Fibroblast of the aortic adventitia (primary cell): ENCODE measurements around the gene ALPK3. TPM values are rescaled to one million over a fixed set of nuclear protein-coding genes. Genes with fewer than 3 reads are reported as not detected.
A peak's percentile ranks its signal among the peaks of the same experiment; 100 is the strongest.

Experiments used
- DNase-seq: peaks from one replicate; pipeline ENCODE4 v3.0.0-alpha.2; 2010; ENCODE audit warnings: low read depth
- H3K4me3 ChIP-seq: 2 replicates; pipeline ENCODE4 v1.5.1; 2011; ENCODE audit warnings: low read depth, mild to moderate bottlenecking, control low read depth, low read length, moderate library complexity
- total RNA-seq: library from RNA; depleted of rRNA; stranded (reverse); fragments of >200 nt; gene quantifications from 2 replicates; pipeline ENCODE4 v1.2.3, GENCODE V29; 2012; ENCODE audit warnings: low replicate concordance
- TF ChIP-seq, protein P1 (sequence below): IDR thresholded peaks from 2 replicates; pipeline ENCODE4 v1.5.1; 2011; ENCODE audit warnings: mild to moderate bottlenecking, low read length, control low read depth, inconsistent platforms; ENCODE audit not compliant: insufficient read depth

Gene ALPK3
- total RNA-seq, 1 donor = 0.18 TPM

DNA sequence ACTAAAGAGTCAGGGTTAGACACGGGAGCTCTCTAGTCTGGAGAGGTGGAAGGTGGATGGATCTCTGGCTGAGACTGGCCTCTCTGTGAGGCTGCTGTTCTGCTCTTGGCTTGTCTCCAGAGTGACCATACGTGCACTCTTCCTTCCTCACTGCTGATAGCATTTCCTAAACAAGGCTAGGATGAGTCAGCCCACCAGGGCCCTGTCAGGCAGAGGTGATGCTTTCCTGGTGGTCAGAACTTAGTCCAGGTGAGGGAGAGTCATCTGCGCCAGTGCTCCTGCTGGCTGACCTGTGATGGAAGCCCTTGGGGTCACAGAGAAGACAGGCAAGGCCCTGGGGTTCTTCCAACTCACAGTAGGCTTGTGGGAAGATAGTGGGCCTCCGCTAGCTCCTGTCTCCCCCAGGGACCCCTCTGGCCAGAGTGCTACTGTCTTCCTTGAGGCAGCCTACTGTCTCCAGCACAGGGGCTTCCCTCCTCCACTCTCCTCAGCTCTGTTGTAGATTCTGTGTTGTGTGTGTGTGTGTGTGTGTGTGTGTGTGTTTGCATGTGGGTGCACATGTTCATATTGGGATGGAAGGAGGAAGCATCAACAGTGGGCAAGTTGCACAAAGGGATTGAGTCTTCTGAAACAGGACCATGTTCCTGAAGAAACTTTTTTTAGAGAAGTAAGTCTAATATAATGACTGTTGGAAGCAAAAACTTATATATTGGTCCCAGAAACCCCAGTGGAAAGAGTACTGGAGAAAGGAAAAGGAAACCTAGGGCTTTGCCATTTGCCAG lies 16.5 kb downstream of the ALPK3 start:
- TF ChIP-seq, protein P1, sequence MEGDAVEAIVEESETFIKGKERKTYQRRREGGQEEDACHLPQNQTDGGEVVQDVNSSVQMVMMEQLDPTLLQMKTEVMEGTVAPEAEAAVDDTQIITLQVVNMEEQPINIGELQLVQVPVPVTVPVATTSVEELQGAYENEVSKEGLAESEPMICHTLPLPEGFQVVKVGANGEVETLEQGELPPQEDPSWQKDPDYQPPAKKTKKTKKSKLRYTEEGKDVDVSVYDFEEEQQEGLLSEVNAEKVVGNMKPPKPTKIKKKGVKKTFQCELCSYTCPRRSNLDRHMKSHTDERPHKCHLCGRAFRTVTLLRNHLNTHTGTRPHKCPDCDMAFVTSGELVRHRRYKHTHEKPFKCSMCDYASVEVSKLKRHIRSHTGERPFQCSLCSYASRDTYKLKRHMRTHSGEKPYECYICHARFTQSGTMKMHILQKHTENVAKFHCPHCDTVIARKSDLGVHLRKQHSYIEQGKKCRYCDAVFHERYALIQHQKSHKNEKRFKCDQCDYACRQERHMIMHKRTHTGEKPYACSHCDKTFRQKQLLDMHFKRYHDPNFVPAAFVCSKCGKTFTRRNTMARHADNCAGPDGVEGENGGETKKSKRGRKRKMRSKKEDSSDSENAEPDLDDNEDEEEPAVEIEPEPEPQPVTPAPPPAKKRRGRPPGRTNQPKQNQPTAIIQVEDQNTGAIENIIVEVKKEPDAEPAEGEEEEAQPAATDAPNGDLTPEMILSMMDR = no peak
- DNase-seq = peak; percentile 56
- H3K4me3 ChIP-seq = no peak overlapping the region

DNA sequence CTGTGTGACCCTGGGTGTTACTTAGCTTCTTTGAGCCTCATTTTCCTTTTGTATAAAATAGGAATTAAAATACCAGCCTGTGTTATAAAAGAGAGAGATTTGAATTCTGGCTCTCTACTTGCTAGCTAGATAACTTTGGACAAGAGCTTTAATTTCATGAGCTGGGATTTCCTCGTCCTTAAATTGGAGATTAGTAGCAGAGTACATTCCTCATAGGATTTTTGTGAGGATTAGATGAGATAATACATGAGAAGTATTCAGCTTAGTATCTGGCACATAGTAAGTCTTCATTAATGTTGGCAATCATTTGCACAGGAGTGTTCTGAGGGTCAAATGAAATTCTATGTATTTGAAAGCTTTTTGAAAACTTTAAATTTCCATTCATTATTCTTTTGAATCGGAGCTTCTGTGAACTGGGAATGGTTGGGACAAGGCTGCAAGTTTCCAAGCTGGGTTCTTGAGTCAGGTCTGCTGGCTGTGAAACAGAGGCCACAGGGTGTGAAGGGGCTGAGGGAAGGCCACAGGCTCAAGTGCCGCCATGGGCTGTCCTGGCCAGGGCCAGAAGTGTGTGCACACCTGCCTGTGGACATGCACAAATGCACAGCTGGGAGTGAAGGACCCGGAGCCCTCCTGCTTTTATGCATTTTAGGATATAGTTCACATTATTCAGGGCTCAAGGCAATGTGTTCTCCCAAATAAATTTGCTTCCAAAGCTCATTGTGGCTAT lies 17.2 kb downstream of the ALPK3 start:
- no peak for DNase-seq
- no peak overlapping the region for H3K4me3 ChIP-seq
- TF ChIP-seq, protein P1 = no peak

DNA sequence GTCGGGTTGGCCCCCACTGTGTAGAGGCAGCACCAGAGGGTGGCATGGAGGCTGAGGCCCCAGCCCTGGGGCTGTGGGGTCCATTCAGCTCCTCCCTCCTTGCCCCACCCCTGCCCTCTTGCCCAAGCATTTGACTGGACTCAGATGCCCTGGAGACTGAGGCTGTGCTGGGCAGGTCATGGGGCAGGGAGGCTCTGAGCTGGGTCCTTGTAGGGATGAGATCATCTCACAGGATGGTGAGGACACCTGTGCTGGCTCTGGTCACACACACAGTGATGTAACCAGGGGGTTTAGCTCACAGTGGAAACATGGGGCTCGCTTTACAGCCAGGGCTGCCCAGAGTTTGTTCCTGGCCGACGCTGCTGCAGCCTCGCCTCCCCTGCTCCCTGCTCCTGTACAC lies 17.8 kb downstream of the ALPK3 start:
- TF ChIP-seq, protein P1 = no peak
- no peak overlapping the region for H3K4me3 ChIP-seq
- DNase-seq = no peak

DNA sequence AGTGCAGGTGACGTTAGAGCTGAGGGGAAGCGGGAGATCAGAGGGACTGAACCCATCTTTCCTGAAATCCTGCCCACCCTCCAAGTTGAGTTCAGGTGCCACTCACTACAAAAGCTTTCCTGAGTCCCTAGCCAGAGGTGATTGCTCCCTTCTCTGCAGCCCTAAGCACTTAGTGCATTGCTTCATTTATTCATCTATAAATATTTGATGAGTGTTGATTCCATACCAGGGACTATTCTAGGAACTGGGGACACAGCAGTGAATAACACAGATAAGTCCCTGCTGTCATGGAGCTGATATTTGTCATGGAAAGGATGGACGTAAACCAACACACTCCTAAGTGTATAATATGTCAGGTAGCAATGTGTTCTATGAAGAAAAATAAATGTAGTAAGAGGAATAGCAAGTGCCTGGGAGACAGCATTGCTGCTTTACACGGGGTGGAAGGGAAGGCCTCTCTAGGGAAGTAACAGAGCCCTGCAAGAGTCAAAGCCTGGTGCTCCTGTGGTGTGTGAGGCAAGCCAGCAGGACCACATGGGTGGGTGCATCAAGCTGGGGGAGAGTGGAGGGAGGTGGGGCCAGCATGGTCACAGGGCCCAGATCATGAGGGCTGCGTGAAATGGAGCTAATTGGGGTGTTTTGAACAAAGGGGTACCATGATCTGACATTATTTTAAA lies 18.6 kb downstream of the ALPK3 start:
- DNase-seq = no peak
- no peak overlapping the region for H3K4me3 ChIP-seq
- TF ChIP-seq, protein P1 = no peak

DNA sequence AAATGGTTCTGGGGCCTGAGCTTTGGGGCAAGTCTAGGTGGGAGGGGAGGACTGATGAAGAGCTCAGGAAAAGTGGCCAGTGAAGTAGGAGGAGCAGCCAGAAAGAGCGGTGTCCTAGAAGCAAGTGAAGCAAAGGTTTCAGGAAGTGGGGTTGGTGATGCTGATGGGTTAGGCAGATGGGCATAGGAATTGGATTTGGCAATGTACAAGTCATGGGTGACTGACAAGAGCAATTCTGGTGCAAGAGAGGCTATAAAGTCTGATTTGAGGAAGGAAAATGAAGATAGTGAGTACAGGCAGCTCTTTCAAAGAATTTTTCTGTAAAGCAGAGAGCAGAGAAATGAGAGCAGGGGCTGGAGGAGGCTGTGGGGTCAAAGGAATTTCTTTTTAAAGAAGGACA lies 19.7 kb downstream of the ALPK3 start:
- TF ChIP-seq, protein P1 = no peak
- H3K4me3 ChIP-seq = no peak overlapping the region
- no peak for DNase-seq

DNA sequence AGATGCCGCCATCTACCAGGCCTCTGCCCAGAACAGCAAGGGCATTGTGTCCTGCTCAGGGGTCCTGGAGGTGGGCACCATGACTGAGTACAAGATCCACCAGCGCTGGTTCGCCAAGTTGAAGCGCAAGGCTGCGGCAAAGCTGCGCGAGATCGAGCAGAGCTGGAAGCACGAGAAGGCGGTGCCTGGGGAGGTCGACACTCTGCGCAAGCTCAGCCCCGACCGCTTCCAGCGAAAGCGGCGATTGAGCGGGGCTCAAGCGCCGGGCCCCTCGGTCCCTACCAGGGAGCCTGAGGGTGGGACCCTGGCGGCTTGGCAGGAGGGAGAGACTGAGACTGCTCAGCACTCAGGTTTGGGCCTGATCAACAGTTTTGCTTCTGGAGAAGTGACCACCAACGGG lies 22.6 kb downstream of the ALPK3 start:
- DNase-seq = no peak
- TF ChIP-seq, protein P1 = no peak
- H3K4me3 ChIP-seq = no peak overlapping the region
